GM21360 (cell line): ENCODE results near the gene TRAF3IP1.
"Not testable (repeated sequence)": the region's sequence is repeated elsewhere in the genome, so short reads cannot be mapped to it uniquely, and the experiment has no call there.

Experiments used
- ATAC-seq: cut with Tn5 transposase; IDR thresholded peaks from one replicate; pipeline ENCODE4 v1.9.1; 2021; ENCODE audit warnings: mild to moderate bottlenecking, moderate library complexity; ENCODE audit not compliant: unreplicated experiment

TRAF3IP1 gene

DNA sequence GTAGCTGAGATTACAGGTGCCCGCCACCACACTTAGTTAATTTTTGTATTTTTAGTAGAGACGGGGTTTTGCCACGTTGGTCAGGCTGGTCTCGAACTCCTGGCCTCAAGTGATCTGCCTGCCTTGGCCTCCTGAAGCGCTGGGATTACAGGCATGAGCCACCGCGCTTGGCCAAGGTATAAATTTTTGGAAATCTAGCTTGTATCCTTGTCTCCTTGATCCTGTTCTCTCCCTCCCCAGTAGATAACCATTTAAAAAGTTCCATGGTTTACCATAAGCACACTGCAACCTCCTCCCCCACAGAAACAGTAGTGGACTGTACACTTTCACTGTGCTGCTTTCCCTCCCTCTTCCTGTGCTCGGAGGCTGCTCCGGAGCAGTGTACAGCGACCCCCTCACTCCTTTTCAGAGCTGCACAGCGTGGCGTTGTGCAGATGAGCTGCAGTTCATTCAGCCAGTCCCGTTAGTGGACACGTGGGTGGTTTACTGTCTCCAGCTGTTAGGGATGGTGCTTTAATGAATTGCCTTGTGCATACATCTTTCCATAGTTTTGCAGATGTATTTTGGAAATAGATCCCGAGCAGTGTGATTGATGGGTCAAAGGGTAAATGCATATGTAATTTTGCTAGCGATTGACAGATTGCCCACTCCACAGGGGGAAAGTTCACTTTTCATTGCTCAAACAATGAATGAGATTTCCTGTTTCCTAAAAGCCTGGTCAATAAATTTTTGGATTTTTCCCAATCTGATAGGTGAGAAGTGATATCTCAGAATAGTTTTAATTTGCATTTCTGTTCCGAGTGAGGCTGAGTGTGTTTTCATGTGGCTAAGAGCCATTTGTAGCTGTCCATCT, 121.2 kb downstream of the TRAF3IP1 start:
- ATAC-seq = no peak

DNA sequence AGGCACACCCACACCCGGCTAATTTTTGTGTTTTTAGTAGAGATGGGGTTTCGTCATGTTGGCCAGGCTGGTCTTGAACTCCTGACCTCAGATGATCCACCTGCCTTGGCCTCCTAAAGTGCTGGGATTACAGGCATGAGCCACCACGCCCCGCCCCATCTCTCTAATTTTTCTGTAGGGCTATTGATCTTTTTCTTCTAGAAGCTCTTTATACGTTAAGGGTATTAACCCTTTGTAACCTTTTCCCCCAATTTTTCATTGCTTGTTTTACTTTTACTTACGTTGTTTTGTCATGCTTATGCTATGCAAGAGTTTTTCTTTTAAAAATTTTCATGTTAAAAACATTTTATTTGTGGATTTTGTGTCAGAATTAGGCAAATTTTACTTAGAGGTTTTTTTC, 121.9 kb downstream of the TRAF3IP1 start:
- not testable (repeated sequence) for ATAC-seq

DNA sequence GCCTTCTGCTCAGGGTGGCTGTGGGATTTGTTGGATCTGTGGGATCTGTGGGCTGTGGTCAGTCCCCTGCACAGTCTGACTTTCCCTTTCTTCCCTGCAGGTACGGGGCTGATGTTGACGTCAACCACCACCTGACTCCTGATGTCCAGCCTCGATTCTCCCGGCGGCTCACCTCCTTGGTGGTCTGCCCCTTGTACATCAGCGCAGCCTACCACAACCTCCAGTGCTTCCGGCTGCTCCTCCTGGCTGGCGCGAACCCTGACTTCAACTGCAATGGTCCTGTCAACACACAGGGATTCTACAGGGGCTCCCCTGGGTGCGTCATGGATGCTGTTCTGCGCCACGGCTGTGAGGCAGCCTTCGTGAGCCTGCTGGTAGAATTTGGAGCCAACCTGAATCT, 123.9 kb downstream of the TRAF3IP1 start:
- no peak for ATAC-seq

DNA sequence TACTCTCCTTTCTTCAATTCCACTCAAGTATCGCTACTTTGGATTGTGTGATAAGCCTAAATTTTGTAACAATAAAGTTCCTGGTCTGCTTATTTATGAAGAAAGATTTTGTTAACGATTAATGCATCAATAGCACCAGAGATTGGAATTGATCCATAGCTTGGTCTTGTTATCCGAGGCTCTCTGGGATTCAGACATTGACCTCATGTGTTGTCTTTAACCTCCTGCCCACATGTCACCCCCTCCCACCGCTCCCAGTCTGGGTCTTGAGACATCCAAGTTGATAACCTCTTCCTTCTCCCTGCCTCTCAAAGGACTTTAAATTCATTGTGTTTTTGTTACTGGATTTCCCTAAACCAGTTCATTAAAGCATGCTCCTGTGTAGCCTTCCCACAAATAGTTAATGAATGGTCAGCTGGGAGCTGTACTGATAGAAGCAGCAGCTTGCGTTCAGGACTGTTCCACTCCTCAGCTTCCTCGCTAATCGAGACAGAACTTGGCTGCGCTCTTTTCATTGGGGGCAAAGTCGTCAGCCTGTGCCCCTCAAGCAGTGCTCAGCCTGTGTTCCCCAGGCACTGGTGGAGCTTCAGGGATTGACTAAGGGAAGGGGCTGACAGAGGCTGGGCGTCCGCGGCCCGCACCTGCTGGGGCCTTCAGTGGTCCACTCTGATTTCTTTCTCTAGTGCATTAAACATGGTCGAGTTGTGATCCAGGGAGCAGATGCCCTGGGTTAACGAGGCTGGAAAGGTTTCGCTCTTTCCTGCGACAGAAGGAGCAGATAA, 125.3 kb downstream of the TRAF3IP1 start:
- ATAC-seq = no peak

GRCh38 chr2:238446371-238446770, 126.1 kb downstream of the TRAF3IP1 start:
- ATAC-seq = no peak

DNA sequence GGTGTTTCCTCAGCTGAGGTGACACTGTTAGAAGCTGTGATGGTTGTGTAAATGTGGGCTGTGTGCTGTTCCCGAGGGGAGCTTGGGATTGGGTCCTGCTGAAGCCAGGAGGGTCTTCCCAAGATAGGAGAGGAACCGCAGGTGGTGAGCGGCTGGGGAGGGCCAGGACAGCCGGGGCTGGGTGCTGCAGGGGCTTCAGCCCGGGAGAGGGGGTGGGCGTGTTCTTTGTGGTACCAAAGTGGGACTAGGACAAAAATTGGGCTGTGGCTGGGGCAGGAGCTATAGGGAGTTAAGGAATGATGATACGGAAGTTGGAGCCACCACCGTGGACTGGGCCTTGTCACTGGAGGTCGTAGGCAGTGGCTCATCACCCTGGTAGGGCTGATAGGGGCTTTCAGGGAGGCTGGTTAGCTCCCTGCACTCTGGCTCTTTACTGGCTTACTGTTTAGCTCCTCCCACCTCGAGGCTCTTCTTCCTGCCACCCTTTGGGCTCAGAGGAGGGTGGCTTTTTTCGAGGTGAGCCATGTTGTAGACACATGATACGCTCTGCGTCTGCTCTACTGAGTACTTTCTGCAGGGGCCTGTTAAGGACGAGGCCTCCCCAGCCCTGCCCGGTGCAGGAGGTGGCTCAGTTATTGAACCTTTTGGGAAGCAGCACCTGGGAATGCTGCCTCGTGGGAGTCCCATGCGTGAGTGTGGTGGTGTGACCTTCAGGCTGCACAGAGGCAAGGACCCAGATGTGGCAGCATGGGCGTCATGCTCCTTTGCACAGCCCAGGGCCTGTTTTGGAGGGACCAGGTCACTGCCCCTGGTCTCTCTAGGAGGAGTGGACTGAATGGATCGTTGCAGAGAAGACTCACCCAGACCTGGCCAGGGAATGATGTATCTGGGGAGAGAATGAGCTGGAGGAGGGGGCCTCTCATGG, 128.0 kb downstream of the TRAF3IP1 start:
- ATAC-seq = no peak

DNA sequence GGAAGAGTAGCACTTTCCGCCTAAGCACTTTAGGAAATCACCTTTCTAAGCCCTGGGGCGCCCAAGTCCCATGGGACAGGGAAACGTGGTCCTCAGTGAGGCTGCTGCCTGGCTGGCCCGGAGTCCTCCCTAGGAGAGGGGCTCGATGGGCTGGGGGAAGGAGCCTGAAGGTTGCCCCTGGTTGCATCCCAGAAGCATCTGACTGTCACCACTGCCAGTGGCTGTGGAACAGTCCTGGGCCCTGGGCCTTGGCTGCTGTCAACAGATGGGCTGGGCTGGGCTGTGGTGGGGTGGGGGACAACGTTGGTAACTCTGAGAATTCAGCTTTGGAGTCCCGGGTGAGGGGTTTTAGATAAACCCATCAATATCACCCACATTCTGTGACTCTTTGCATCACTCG, 128.9 kb downstream of the TRAF3IP1 start:
- no peak for ATAC-seq

DNA sequence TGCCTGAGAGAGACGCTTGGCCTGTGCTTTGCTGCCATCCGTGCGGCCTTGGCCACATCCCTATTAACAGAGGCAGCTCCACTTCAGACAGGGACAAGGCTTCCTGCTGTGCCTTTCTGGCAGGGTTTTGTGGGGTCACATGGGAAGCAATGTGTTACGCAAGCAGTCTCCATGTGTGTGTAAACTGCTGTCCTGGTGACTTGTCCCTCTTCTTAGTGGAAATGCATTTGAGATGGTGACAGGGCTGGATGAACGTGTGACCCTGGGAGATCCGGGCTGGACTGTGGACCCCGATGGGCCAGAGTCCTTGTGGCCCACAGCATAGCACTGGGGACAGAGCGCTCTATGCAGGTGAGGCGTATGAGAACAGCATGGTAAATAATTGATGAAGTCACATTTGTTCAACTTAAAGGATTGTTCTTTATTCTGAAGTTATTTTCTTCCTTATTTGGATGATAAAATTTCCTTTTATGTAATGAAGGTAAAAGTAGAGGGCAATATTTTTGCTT, 129.6 kb downstream of the TRAF3IP1 start:
- no peak for ATAC-seq

DNA sequence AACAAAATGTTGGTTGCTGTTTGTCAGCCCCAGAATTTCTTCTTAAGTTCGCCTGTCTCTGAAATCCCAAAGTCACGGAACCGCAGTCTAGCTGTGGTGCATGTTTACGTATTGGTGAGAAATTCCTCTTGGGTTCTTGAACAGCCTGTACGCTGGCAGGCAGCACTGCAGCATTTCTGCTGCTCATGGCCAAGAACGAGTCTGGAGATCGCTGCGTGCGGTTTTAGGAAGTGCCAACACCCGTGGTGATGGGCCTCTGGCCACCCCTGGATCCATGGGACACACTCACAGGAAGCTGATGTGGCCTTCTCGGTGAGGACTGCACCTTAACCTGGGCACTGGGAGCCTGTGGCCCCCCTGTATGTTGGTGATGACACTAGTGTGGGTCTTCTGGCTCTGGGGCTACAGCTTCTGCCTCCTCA, 130.1 kb downstream of the TRAF3IP1 start:
- ATAC-seq = no peak
